Dendritic cell treated with granulocyte-macrophage colony-stimulating factor and Interleukin-4, amounts not matched to agents 40 ng/mL and 50 ng/mL, for 4 days (primary cell): ENCODE data around the gene AHCYL2.
"Not testable (repeated sequence)": the region's sequence is repeated elsewhere in the genome, so short reads cannot be mapped to it uniquely, and the experiment has no call there.

Experiments used
- H3K27ac Mint-ChIP-seq: one replicate; pipeline ENCODE4 v1.8.0; 2022; ENCODE audit warnings: mild to moderate bottlenecking, mixed read lengths
- H3K27me3 Mint-ChIP-seq: one replicate; pipeline ENCODE4 v1.8.0; 2022; ENCODE audit warnings: mild to moderate bottlenecking, mixed read lengths
- H3K36me3 Mint-ChIP-seq: one replicate; pipeline ENCODE4 v1.8.0; 2022; ENCODE audit warnings: low read depth, mixed read lengths
- H3K4me1 Mint-ChIP-seq: one replicate; pipeline ENCODE4 v1.8.0; 2022; ENCODE audit warnings: low read depth, mixed read lengths
- H3K4me3 Mint-ChIP-seq: one replicate; pipeline ENCODE4 v1.8.0; 2022; ENCODE audit warnings: mild to moderate bottlenecking, moderate library complexity, mixed read lengths
- H3K9me3 Mint-ChIP-seq: one replicate; pipeline ENCODE4 v1.8.0; 2022; ENCODE audit warnings: mixed read lengths
- intact Hi-C: fragments of 100-400 bp; cut with micrococcal nuclease; formaldehyde crosslinking; loops from one replicate; pipeline ENCODE4 v1.15.0; 2022

AHCYL2 gene

GRCh38 chr7:129244220-129244619 is 19.4 kb downstream of the AHCYL2 start:
- Mint-ChIP-seq H3K27ac (no peak overlapping the region), H3K4me1 (peaks cover 14% of the 10 kb centered on the region), H3K9me3 (no peaks in the 10 kb centered on the region), H3K36me3 (peaks cover 18% of the 10 kb centered on the region), H3K4me3 (no peak overlapping the region), H3K27me3 (no peaks in the 10 kb centered on the region)
- intact Hi-C loops, result no loop called here

GRCh38 chr7:129245533-129245932 is 20.7 kb downstream of the AHCYL2 start:
- Mint-ChIP-seq H3K4me1 (peaks cover 3% of the 10 kb centered on the region), H3K27ac (no peak overlapping the region), H3K27me3 (no peaks in the 10 kb centered on the region), H3K36me3 (peaks cover 7% of the 10 kb centered on the region), H3K9me3 (no peaks in the 10 kb centered on the region), H3K4me3 (no peak overlapping the region)
- intact Hi-C loops, result no loop called here

DNA sequence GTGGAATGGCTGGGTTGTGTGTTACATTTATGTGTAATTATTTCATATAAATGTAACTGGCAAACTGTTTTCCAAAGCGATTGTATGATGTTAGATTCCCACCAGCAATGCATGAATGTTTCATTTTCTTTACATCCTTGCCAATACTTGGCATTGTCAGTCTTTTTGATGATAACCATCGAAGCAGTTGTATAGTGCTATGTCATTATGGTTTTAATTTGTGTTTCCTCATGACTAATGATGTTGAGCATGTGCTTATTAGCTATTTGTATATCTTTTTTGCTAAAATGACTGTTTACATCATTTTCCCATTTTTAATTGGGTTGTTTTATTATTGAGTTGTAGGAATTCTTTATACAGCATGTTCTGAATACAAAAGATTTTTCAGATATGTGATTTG is 22.3 kb downstream of the AHCYL2 start:
- Mint-ChIP-seq H3K36me3 (peaks cover 7% of the 10 kb centered on the region), H3K27ac (no peak overlapping the region), H3K27me3 (no peaks in the 10 kb centered on the region), H3K4me1 (no peaks in the 10 kb centered on the region), H3K9me3 (no peaks in the 10 kb centered on the region), H3K4me3 (no peak overlapping the region)
- intact Hi-C loops, result no loop called here

DNA sequence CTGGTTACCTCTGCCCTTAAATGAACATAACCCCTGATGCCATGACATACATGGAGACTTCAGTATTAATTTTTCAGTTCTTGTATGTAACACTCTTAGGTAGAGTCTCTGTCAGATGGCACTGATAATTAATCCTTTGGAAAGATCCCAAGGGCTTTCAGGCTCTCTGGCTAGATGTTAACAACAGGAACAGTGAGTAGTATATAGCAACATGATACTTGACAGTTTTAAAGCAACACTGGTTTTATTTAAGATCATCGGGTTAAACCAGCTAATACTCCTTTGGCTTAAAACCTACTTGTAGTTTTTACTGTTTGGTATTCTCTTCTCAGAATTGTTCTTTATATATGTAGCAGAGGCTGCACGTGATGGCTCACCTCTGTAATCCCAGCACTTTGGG is 27.3 kb downstream of the AHCYL2 start:
- Mint-ChIP-seq H3K36me3 (no peaks in the 10 kb centered on the region), H3K4me1 (peaks cover 10% of the 10 kb centered on the region), H3K27me3 (no peaks in the 10 kb centered on the region), H3K4me3 (no peak overlapping the region), H3K27ac (no peak overlapping the region), H3K9me3 (no peaks in the 10 kb centered on the region)
- intact Hi-C loops, result no loop called here

DNA sequence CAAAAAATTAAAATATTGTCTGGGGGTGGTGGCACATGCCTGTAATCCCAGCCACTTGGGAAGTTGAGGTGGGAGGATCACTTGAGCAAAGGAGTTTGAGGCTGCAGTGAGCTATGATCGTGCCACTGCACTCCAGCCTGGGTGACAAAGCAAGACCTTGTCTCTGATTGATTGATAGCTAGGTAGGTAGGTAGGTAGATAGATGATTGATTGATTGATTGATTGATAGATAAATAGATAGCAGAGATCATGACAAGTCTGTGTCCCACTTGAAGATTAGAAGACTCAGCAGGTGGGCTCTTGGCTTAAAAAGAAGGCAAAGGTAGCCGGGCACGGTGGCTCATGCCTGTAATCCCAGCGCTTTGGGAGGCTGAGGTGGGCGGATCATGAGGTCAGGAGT is 27.8 kb downstream of the AHCYL2 start:
- peaks cover 14% of the 10 kb centered on the region for H3K4me1 Mint-ChIP-seq
- H3K27ac Mint-ChIP-seq, H3K27me3 Mint-ChIP-seq, H3K9me3 Mint-ChIP-seq, H3K36me3 Mint-ChIP-seq, H3K4me3 Mint-ChIP-seq, intact Hi-C loops: not testable (repeated sequence)

DNA sequence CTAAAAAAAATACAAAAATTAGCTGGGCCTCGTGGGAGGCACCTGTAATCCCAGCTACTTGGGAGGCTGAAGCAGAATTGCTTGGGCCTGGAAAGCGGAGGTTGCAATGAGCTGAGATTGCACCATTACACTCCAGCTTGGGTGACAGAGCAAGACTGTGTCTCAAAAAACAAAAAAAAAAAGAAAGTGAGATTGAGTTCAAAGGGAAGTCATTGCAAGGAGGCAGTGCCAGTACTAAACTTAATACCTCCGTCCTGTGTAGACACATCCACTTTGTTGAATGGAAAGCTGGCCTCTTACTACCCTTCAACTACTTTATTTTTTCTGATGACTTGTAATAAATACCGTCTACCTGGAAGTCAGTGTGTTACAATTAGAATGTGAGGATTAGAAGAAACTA is 31.0 kb downstream of the AHCYL2 start:
- peaks cover 25% of the 10 kb centered on the region for H3K4me1 Mint-ChIP-seq
- H3K36me3 Mint-ChIP-seq, result no peaks in the 10 kb centered on the region
- intact Hi-C loops, result no loop called here
- H3K27ac Mint-ChIP-seq, result no peak overlapping the region
- no peaks in the 10 kb centered on the region for H3K9me3 Mint-ChIP-seq
- H3K27me3 Mint-ChIP-seq, result no peaks in the 10 kb centered on the region
- no peak overlapping the region for H3K4me3 Mint-ChIP-seq

DNA sequence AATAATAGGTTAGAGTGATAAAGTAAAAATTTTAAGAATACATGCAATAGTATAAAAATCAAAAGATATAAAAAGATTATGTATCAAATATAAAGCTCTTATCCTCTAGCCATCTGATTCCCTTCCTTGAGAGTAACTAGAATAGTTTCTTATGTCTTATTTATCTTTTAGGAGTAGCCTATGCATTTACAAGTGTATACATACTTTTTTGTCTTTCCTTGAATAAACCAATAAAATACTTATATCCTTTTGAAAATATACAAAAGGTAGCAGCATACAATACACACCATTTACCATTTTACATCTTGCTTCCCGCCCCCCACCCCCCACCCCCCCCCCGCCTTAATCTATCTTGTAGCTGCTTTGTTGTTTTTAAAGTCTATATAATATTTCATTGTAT is 31.4 kb downstream of the AHCYL2 start:
- intact Hi-C loops, result no loop called here
- Mint-ChIP-seq H3K4me1 (peaks cover 25% of the 10 kb centered on the region), H3K4me3 (no peak overlapping the region), H3K27me3 (no peaks in the 10 kb centered on the region), H3K27ac (no peak overlapping the region), H3K36me3 (no peaks in the 10 kb centered on the region), H3K9me3 (no peaks in the 10 kb centered on the region)

- intact Hi-C loops, result no loop called here
- Mint-ChIP-seq H3K4me1 (peaks cover 25% of the 10 kb centered on the region), H3K27ac (no peak overlapping the region), H3K4me3 (no peak overlapping the region), H3K27me3 (no peaks in the 10 kb centered on the region), H3K9me3 (no peaks in the 10 kb centered on the region), H3K36me3 (no peaks in the 10 kb centered on the region)
Observed at GRCh38 chr7:129257168-129257567, 32.3 kb downstream of the AHCYL2 start.

GRCh38 chr7:129258649-129259389 is 34.0 kb downstream of the AHCYL2 start:
- H3K4me3 Mint-ChIP-seq, result no peak overlapping the region
- H3K4me1 Mint-ChIP-seq, result peaks cover 25% of the 10 kb centered on the region
- no peaks in the 10 kb centered on the region for H3K9me3 Mint-ChIP-seq
- intact Hi-C loops, result no loop called here
- no peaks in the 10 kb centered on the region for H3K27me3 Mint-ChIP-seq
- no peaks in the 10 kb centered on the region for H3K36me3 Mint-ChIP-seq
- H3K27ac Mint-ChIP-seq, result no peak overlapping the region

DNA sequence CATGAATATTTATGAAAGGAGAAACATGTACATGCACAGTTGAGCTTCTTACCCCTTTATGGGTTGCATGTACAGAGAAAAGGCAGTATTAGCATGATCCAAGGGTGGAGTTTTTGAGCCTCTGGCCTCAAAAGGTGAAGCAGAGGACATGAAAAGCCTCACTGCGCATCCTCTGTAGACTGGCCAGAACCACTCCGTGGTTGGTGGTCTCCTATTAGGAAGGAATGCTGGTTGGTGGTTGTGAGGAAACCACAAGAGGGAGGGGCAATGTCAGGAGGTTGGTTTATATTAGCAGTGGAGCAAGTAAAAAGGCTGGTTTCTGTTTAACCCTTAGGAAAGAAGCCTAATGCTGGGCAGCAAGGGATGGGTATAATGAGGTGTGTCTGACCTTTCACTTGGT is 37.5 kb downstream of the AHCYL2 start:
- Mint-ChIP-seq H3K27me3 (no peaks in the 10 kb centered on the region), H3K27ac (no peak overlapping the region), H3K9me3 (no peaks in the 10 kb centered on the region), H3K4me3 (no peak overlapping the region), H3K36me3 (no peaks in the 10 kb centered on the region), H3K4me1 (peaks cover 18% of the 10 kb centered on the region)
- intact Hi-C loops, result no loop called here

GRCh38 chr7:129263168-129263567 is 38.3 kb downstream of the AHCYL2 start:
- H3K27ac Mint-ChIP-seq, result no peak overlapping the region
- no peak overlapping the region for H3K4me3 Mint-ChIP-seq
- intact Hi-C loops, result no loop called here
- no peaks in the 10 kb centered on the region for H3K36me3 Mint-ChIP-seq
- no peaks in the 10 kb centered on the region for H3K9me3 Mint-ChIP-seq
- peaks cover 16% of the 10 kb centered on the region for H3K4me1 Mint-ChIP-seq
- H3K27me3 Mint-ChIP-seq, result no peaks in the 10 kb centered on the region

DNA sequence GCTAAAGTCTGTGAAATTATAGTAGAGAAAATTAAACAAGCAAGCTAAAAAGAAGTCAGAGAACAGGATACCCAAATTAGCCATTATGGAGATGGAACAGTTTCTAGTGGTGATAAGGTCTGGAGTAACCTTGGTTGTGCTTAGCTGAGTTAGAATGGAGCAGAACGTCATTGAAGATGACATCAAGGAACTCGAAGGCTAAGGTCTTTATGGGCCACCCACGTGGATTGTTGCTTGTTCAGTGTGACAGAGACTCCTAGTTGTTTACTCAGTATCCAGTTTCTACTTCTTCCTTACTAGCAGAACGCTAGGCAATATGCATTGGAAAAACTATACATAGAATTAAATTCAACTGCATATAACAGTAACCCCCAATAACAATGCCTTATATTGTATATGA is 39.7 kb downstream of the AHCYL2 start:
- Mint-ChIP-seq H3K36me3 (no peaks in the 10 kb centered on the region), H3K27me3 (no peaks in the 10 kb centered on the region), H3K4me3 (no peak overlapping the region), H3K27ac (no peak overlapping the region), H3K9me3 (no peaks in the 10 kb centered on the region), H3K4me1 (peaks cover 8% of the 10 kb centered on the region)
- intact Hi-C loops, result no loop called here

DNA sequence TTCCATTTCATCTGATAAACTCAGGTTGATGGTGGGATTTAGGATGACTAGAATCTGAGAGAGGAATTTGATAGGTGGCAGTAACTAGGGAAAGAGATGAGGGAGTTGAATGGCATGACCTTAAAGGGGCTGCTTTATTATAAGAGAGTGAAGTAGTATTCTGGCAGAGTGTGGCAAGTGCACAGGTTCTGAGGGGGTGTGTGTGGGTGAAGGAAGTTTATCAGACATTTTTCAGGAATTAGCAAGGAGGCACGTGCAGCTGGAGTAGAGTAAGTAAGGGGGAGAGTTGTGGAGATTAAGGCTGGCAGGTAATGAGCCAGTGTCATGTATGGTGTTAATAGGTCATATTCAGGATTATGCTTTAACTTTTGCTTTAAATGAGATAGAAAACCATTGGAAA is 40.5 kb downstream of the AHCYL2 start:
- Mint-ChIP-seq H3K4me1 (peaks cover 11% of the 10 kb centered on the region), H3K9me3 (no peaks in the 10 kb centered on the region), H3K27ac (no peak overlapping the region), H3K27me3 (no peaks in the 10 kb centered on the region), H3K36me3 (no peaks in the 10 kb centered on the region), H3K4me3 (no peak overlapping the region)
- intact Hi-C loops, result no loop called here

DNA sequence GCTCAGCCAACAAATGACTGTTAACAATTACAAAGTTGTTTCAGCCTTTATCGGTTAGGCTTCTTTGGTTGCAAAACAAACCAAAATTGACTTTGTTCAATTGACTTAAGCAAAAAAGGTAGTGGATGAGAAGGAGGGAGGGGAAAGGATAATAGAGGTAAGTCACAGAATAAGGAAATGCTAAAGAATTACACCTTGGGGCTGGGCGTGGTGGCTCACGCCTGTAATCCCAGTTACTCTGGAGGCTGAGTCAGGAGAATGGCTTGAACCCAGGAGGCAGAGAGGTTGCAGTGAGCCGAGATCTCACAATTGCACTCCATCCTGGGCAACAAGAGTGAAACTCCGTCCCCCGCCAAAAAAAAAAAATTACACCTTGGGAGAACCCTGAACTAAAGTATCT is 41.4 kb downstream of the AHCYL2 start:
- Mint-ChIP-seq H3K27me3 (no peaks in the 10 kb centered on the region), H3K4me3 (no peak overlapping the region), H3K27ac (no peak overlapping the region), H3K36me3 (no peaks in the 10 kb centered on the region), H3K9me3 (no peaks in the 10 kb centered on the region), H3K4me1 (peaks cover 19% of the 10 kb centered on the region)
- intact Hi-C loops, result no loop called here

DNA sequence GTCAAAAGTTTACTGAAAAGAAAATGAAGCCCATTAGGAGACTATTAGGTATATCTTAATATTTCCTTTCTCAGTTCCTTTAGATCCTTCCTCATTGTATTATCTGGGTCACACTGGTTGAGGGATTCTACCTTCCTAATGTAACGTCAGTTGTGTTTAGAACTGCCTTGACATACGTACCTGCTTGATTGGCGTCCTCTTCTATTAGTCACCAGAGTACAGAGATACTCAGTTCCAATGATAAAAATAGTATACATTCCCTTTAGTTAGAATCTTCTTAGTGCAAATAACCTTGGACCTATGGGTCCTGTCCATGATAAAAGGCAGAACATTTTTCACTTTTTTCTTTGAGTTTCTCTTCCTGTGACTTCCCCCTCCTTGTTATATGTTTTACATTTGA is 45.2 kb downstream of the AHCYL2 start:
- H3K27me3 Mint-ChIP-seq, result no peaks in the 10 kb centered on the region
- peaks cover 15% of the 10 kb centered on the region for H3K36me3 Mint-ChIP-seq
- peaks cover 19% of the 10 kb centered on the region for H3K4me1 Mint-ChIP-seq
- H3K9me3 Mint-ChIP-seq, result peaks cover 11% of the 10 kb centered on the region
- H3K27ac Mint-ChIP-seq, result no peak overlapping the region
- no peak overlapping the region for H3K4me3 Mint-ChIP-seq
- intact Hi-C loops, result no loop called here
